Calu3 (cell line): ENCODE measurements around the gene SERPINB5. TPM values are rescaled to one million over a fixed set of nuclear protein-coding genes. Genes with fewer than 3 reads are reported as not detected.

Experiments
- BruUV-seq: library from RNA; stranded (reverse); fragments of 400-500 nt; replicated peaks from 2 replicates; lab custom pipeline; 2021; lab: Mats Ljungman, UMichigan
- CTCF ChIA-PET: fragments of 300-600 bp; sonication (Branson Sonifier 250); formaldehyde crosslinking; loops from one replicate; lab custom pipeline; 2022; ENCODE audit warnings: antibody characterized with exemption; lab: Charles Lee
- DNase-seq: peaks from one replicate; pipeline ENCODE4 v3.0.0; 2022
- H3K27ac Mint-ChIP-seq: one replicate; pipeline ENCODE4 v1.8.0; 2022; ENCODE audit warnings: mixed read lengths; ENCODE audit not compliant: unreplicated experiment
- H3K27me3 Mint-ChIP-seq: one replicate; pipeline ENCODE4 v1.8.0; 2022; ENCODE audit warnings: mixed read lengths; ENCODE audit not compliant: unreplicated experiment
- H3K36me3 Mint-ChIP-seq: one replicate; pipeline ENCODE4 v1.8.0; 2022; ENCODE audit warnings: mild to moderate bottlenecking, moderate library complexity, mixed read lengths; ENCODE audit not compliant: insufficient read depth, unreplicated experiment
- H3K4me1 Mint-ChIP-seq: one replicate; pipeline ENCODE4 v1.8.0; 2022; ENCODE audit warnings: mild to moderate bottlenecking, low read depth, mixed read lengths; ENCODE audit not compliant: unreplicated experiment
- H3K4me3 Mint-ChIP-seq: one replicate; pipeline ENCODE4 v1.8.0; 2022; ENCODE audit warnings: mild to moderate bottlenecking, low read depth, moderate library complexity, mixed read lengths; ENCODE audit not compliant: unreplicated experiment
- H3K9me3 Mint-ChIP-seq: one replicate; pipeline ENCODE4 v1.8.0; 2022; ENCODE audit warnings: low read depth, mixed read lengths; ENCODE audit not compliant: unreplicated experiment
- CTCF ChIP-seq: fragments of 200-600 bp; IDR thresholded peaks from one replicate; pipeline ENCODE4 v1.8.0; 2022; ENCODE audit warnings: antibody characterized with exemption; ENCODE audit not compliant: unreplicated experiment
- intact Hi-C: fragments of 100-400 bp; cut with micrococcal nuclease; formaldehyde crosslinking; loops from one replicate; pipeline ENCODE4 v1.10.0; 2022; ENCODE audit not compliant: unreplicated experiment
- total RNA-seq: library from RNA; stranded (reverse); gene quantifications from 2 replicates; pipeline ENCODE4 v1.2.3, GENCODE V29; 2022

The SERPINB5 gene
- total RNA-seq, 1 experiment from 2014 or later = 34.0 TPM

DNA sequence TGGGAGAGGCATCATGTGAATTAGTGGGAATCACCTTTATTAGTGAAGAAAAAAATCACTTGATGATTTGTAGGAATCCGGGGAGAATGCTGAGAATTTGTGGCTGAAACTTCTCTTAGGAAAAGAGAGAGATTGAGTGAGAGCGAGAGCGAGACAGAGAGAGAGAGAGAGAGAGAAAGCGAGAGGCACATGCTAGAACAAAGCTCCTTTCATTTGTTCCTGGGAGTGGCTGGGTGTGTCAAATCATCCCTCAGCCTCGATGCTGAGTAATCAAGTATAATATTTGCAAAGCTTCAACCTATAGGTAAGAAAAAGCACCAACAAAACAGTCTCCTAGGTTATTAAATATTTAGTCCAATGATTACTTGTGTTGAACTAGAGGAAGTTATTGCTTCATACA is 4.4 kb upstream of the SERPINB5 start:
- intact Hi-C loops = no loop called here
- Mint-ChIP-seq H3K27ac (peak overlapping the region; percentile 89), H3K4me1 (peaks cover 37% of the 10 kb centered on the region), H3K4me3 (peak overlapping the region; percentile 21), H3K36me3 (peaks cover 9% of the 10 kb centered on the region), H3K9me3 (no peaks in the 10 kb centered on the region), H3K27me3 (no peaks in the 10 kb centered on the region)
- no TSS peak for BruUV-seq
- no peak for TF ChIP-seq CTCF
- CTCF ChIA-PET = interaction anchor here (0.7 to 1.3 kb wide), 6 partner anchors 33 to 211 kb away, joined by 3 to 4 read pairs (median 3); partner anchors contain the start of gene VPS4B
- peak; percentile 68 for DNase-seq

DNA sequence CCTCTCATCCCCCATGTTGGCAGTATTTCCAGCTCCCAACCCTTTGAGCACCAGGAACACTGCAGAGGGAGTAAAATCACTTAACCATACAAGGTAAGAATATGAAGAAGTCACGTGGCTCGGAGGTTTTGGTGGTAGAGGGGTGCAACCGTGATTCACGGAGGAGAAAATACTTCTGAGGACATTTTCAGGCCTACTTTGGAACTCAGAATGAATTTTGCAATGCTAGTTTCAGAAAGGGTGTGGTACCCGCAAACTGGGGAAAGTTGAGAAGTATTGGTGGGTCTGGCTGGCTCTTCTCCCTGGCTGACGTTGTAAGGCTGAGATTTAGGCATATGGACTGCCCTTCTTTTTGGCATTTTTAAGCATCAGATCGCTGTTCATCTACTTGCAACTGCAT is 442 bp downstream of the SERPINB5 start:
- peaks cover 36% of the 10 kb centered on the region for H3K4me1 Mint-ChIP-seq
- peak; percentile 15 for DNase-seq
- no peak for TF ChIP-seq CTCF
- H3K27ac Mint-ChIP-seq = peak overlapping the region; percentile 67
- H3K9me3 Mint-ChIP-seq = no peaks in the 10 kb centered on the region
- H3K36me3 Mint-ChIP-seq = peaks cover 18% of the 10 kb centered on the region
- intact Hi-C loops = no loop called here
- H3K27me3 Mint-ChIP-seq = no peaks in the 10 kb centered on the region
- CTCF ChIA-PET = interaction anchor here (1.5 kb wide), 1 partner anchor 38 kb away, joined by 6 read pairs; no protein-coding TSS in a partner anchor
- H3K4me3 Mint-ChIP-seq = peak overlapping the region; percentile 84
- BruUV-seq = TSS peak; percentile 71

DNA sequence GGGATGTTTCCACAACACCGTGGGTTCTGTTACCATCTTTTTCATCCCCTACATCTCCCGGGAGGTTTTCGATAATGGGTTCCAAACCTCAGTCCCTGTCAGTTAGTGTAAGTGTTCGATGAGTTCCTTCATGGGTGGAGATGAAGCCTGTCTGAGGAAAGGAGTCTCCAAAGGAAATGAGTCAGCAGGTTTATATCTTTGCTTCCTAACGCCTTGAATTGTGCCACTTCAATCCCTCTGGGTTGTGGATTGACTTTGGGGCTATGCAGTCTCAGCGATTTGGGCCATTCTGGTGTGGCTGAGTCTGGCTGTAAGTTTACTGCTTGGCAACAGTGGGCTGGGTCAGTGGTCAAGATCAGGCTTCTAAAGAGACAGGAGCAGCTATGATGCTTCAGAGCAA is 1.2 kb downstream of the SERPINB5 start:
- Mint-ChIP-seq H3K9me3 (no peaks in the 10 kb centered on the region), H3K27ac (peak overlapping the region; percentile 67), H3K4me3 (peak overlapping the region; percentile 84), H3K4me1 (peaks cover 31% of the 10 kb centered on the region), H3K27me3 (no peaks in the 10 kb centered on the region), H3K36me3 (peaks cover 18% of the 10 kb centered on the region)
- CTCF ChIA-PET = interaction anchor here (1.5 kb wide), 1 partner anchor 38 kb away, joined by 6 read pairs; no protein-coding TSS in a partner anchor
- DNase-seq = no peak
- no TSS peak for BruUV-seq
- intact Hi-C loops = no loop called here
- TF ChIP-seq CTCF = no peak

DNA sequence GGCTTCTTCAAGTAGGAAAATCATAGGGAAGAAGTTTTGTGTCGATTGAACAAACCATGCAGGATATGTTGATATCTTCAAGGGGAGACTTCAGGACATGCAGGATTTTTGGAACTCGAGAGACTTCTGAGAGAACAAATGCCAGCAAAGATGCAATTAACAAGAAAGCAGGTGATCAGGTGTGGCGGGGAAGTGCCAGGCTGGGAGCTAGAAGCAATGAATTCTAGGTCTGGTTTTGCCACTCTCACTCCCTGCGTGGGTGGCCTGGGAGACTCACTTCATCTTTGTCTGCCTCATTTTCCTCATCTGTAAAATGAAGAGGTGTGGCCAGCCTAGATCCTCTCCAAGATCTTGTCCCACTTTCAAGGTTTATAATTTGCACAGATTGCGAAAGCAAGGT is 3.1 kb downstream of the SERPINB5 start:
- Mint-ChIP-seq H3K9me3 (no peaks in the 10 kb centered on the region), H3K27ac (no peak overlapping the region), H3K36me3 (peaks cover 18% of the 10 kb centered on the region), H3K27me3 (no peaks in the 10 kb centered on the region), H3K4me1 (peaks cover 31% of the 10 kb centered on the region), H3K4me3 (no peak overlapping the region)
- no peak for DNase-seq
- intact Hi-C loops = no loop called here
- CTCF ChIA-PET = no interaction called here
- no TSS peak for BruUV-seq
- TF ChIP-seq CTCF = no peak
